ENCODE measurements around the gene ZNHIT1.

GRCh38 chr7:101210143-101210542, 7.8 kb upstream of the ZNHIT1 start:
- TF ChIP-seq CTCF (IDR thresholded peaks at IDR 0.05) (no peak), POLR2A (IDR thresholded peaks at IDR 0.05) (no peak)
